Neural crest cell (in vitro differentiated cells): ENCODE results near the gene PSMG4. TPM values are rescaled to one million over a fixed set of nuclear protein-coding genes. Genes with fewer than 3 reads are reported as not detected.

Experiments used
- DNase-seq: peaks from one replicate; pipeline ENCODE4 v3.0.0; 2021; ENCODE audit warnings: low read depth, mixed read lengths, low spot score
- H3K27ac Mint-ChIP-seq: one replicate; pipeline ENCODE4 v1.8.0; 2021; ENCODE audit warnings: mild to moderate bottlenecking, mixed read lengths; ENCODE audit not compliant: unreplicated experiment
- H3K27me3 Mint-ChIP-seq: 2 replicates; pipeline ENCODE4 v1.8.0; 2021; ENCODE audit warnings: low read depth, mild to moderate bottlenecking, mixed read lengths
- H3K36me3 Mint-ChIP-seq: 2 replicates; pipeline ENCODE4 v1.8.0; 2021; ENCODE audit warnings: low read depth, mild to moderate bottlenecking, mixed read lengths
- H3K4me1 Mint-ChIP-seq: 2 replicates; pipeline ENCODE4 v1.8.0; 2021; ENCODE audit warnings: mixed read lengths
- H3K4me3 Mint-ChIP-seq: one replicate; pipeline ENCODE4 v1.8.0; 2021; ENCODE audit warnings: mild to moderate bottlenecking, mixed read lengths
- H3K9me3 Mint-ChIP-seq: 2 replicates; pipeline ENCODE4 v1.8.0; 2021; ENCODE audit warnings: mixed read lengths
- total RNA-seq: library from RNA; stranded (reverse); gene quantifications from 2 replicates; pipeline ENCODE4 v1.2.1, GENCODE V29; 2021
- TF ChIP-seq, protein P1 (sequence below): fragments of 200-600 bp; sonication (generic); conservative IDR thresholded peaks from 2 replicates; pipeline ENCODE4 v1.5.0; 2021; ENCODE audit warnings: antibody characterized with exemption, mild to moderate bottlenecking

PSMG4 gene
- total RNA-seq, 1 donor from 2014 or later: 27.9 TPM

DNA sequence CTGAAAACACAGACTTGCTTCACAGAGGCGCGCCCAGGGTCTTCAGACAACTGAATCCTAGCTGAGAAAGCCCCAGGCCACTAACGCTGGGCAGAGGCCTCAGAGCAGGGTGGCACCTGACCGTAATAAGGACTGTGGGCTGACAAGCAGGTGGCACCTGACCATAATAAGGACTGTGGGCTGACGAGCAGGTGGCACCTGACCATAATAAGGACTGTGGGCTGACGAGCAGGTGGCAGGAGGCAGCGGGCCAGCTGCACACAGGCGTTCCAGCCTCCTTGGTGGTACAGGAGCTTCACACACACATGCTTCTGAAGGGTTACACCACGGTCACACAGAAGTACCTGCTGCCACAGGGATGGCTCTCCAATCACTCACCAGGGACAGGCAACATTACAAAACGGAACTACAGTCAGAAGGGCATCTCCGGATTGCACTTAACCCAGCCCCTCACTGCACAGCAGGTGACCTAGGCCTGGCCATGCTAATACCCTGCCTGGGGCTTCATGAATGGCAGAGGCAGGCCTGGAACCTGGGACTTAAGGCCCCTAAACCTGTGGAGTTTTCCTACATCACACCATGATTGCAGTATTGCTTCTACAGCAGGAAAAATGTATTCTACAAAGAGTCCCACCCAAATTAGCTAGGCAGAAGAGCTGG lies 50.8 kb downstream of the PSMG4 start:
- Mint-ChIP-seq H3K27me3 (no peaks in the 10 kb centered on the region), H3K27ac (peak overlapping the region; percentile 57), H3K4me3 (no peak overlapping the region), H3K36me3 (peaks cover 6% of the 10 kb centered on the region), H3K9me3 (peaks cover 6% of the 10 kb centered on the region), H3K4me1 (peaks cover 9% of the 10 kb centered on the region)
- no peak for DNase-seq
- TF ChIP-seq, protein P1, sequence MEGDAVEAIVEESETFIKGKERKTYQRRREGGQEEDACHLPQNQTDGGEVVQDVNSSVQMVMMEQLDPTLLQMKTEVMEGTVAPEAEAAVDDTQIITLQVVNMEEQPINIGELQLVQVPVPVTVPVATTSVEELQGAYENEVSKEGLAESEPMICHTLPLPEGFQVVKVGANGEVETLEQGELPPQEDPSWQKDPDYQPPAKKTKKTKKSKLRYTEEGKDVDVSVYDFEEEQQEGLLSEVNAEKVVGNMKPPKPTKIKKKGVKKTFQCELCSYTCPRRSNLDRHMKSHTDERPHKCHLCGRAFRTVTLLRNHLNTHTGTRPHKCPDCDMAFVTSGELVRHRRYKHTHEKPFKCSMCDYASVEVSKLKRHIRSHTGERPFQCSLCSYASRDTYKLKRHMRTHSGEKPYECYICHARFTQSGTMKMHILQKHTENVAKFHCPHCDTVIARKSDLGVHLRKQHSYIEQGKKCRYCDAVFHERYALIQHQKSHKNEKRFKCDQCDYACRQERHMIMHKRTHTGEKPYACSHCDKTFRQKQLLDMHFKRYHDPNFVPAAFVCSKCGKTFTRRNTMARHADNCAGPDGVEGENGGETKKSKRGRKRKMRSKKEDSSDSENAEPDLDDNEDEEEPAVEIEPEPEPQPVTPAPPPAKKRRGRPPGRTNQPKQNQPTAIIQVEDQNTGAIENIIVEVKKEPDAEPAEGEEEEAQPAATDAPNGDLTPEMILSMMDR: no peak

DNA sequence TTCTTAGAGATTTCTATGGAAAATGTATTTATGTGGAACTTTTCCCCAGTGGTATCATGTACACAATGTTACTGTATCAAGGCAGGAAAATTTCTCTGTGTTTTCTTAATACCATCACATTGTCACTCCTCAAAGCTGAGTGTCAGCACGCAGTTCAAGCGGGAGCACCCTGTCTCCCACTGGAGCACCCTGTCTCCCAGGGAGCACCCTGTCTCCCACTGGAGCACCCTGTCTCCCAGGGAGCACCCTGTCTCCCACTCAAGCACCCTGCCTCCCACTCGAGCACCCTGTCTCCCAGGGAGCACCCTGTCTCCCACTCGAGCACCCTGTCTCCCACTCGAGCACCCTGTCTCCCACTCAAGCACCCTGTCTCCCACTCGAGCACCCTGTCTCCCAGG lies 51.3 kb downstream of the PSMG4 start:
- Mint-ChIP-seq H3K27me3 (no peaks in the 10 kb centered on the region), H3K9me3 (peaks cover 6% of the 10 kb centered on the region), H3K4me1 (peaks cover 9% of the 10 kb centered on the region), H3K36me3 (peaks cover 6% of the 10 kb centered on the region), H3K27ac (no peak overlapping the region), H3K4me3 (no peak overlapping the region)
- DNase-seq: no peak
- TF ChIP-seq, protein P1: no peak

DNA sequence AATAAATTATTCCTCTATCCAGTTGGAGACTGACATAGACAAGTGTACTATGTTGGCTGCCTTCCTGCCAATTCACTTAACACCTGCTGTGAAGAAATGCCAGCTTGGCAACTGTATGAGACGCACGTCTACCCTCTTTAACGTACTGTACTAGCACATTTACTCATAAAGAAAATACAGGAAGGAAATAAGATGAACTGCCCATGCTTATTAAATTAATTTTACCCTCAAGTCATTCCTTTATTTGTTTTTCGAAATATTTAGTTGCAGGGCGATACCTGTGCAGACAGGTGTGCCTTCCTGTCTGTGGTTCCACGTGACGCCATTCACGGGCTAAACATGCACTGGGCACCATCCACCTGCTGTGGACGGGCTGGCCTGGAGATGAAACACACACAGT lies 52.0 kb downstream of the PSMG4 start:
- no peak overlapping the region for H3K4me3 Mint-ChIP-seq
- H3K27me3 Mint-ChIP-seq: no peaks in the 10 kb centered on the region
- no peak overlapping the region for H3K27ac Mint-ChIP-seq
- H3K9me3 Mint-ChIP-seq: peaks cover 3% of the 10 kb centered on the region
- DNase-seq: no peak
- H3K36me3 Mint-ChIP-seq: peaks cover 2% of the 10 kb centered on the region
- H3K4me1 Mint-ChIP-seq: peaks cover 9% of the 10 kb centered on the region
- TF ChIP-seq, protein P1: no peak

DNA sequence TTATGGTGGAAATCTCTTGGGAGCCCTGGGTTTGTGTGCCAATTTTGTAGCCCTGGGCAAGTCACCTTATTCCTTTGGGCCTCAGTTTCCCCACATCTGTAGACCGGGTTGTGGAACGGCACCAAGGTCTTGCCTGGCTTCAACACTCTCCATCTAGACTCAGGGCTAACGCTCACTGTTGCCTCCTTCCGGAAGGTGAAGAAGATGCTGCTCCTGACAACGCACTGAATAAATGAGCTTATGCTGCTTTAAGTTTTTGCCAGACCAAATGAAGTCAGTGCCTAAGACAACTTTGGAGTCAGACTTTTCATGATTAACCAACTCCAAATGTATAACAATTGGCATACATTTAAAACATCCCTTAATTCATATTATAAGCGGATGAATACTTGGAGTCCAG lies 53.1 kb downstream of the PSMG4 start:
- no peak for DNase-seq
- TF ChIP-seq, protein P1: no peak
- Mint-ChIP-seq H3K4me1 (peaks cover 9% of the 10 kb centered on the region), H3K9me3 (no peaks in the 10 kb centered on the region), H3K4me3 (no peak overlapping the region), H3K36me3 (no peaks in the 10 kb centered on the region), H3K27ac (no peak overlapping the region), H3K27me3 (no peaks in the 10 kb centered on the region)

DNA sequence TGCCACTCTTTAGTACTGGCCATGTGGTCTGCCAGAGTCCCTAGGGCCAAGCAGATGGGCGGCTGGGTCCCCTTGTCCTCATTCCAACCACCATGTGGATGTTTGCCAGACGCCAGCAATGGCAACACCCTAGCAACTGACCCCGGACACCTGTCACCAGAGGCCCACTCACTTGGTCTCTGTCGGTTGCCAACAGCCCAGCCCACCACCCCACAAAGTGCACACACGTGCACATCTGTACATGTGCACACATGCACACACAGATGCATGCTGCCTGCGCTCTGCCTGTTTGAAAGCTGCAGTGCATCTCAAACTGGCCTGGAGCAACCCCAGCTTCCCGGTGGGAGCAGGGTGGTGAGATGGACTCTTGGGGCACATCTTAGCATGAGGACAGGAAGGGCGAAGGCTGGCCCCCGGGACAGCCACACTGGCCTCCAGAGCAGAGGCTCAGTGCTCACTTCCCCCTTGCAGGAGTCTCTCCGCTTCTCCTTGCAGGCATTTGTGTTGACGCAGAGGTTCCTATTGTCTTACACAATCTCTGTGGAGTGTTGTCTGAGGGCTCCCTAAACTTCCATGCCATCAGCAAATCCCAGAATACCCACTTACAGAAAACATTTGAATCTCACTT lies 54.0 kb downstream of the PSMG4 start:
- H3K36me3 Mint-ChIP-seq: no peaks in the 10 kb centered on the region
- DNase-seq: no peak
- TF ChIP-seq, protein P1: no peak
- H3K4me1 Mint-ChIP-seq: peaks cover 9% of the 10 kb centered on the region
- no peaks in the 10 kb centered on the region for H3K27me3 Mint-ChIP-seq
- H3K9me3 Mint-ChIP-seq: no peaks in the 10 kb centered on the region
- no peak overlapping the region for H3K4me3 Mint-ChIP-seq
- H3K27ac Mint-ChIP-seq: peak overlapping the region; percentile 48
